ENCODE results near the gene RIOX2.
A peak's percentile ranks its signal among the peaks of the same experiment; 100 is the strongest.

RIOX2 gene

DNA sequence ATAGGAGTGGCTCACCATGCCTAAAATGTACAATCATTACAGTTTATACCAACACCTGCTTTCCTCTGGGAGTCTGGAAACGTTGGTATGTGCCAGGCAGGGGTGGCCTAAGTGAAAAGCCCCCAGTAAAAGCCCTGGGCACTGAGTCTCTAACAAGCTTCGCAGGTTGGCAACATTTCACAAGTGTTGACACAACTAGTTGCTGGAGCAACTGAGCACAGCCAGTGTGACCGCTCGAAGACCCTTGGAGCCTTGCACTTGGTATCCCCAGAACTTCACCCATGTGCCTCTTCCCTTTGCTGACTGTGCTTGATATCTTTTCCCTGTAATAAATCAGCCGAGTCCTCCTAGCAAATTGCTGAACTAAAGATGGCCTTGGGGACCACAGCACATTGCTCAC is 2.7 kb downstream of the RIOX2 start:
- H3K79me2 ChIP-seq (ENCODE audit: insufficient read depth, low read length): peaks cover 27% of the 10 kb centered on the region
- H4K20me1 ChIP-seq (ENCODE audit: insufficient read depth, low read length): no peaks in the 10 kb centered on the region
- H3K4me2 ChIP-seq (ENCODE audit: low read length): peak overlapping the region; percentile 95; the same call in 1 of the 2 replicates
- H3K9ac ChIP-seq (ENCODE audit: low read length): no peak overlapping the region; the same call in 1 of the 2 replicates
- H3K27ac ChIP-seq (ENCODE audit: low read depth, low read length, poor library complexity, severe bottlenecking): no peak overlapping the region
- no peak overlapping the region for H3K4me3 ChIP-seq (ENCODE audit: low read depth, low read length, poor library complexity, severe bottlenecking)
- H3F3A ChIP-seq (ENCODE audit: insufficient read depth, low read length): no peaks in the 10 kb centered on the region
- H3K4me1 ChIP-seq (ENCODE audit: insufficient read depth, low read length, severe bottlenecking): peaks cover 29% of the 10 kb centered on the region
- peaks cover 21% of the 10 kb centered on the region; the same call in 1 of the 2 replicates for H3K36me3 ChIP-seq (ENCODE audit: insufficient read depth, low read length)
- H3K9me2 ChIP-seq (ENCODE audit: low read depth, low read length): no peaks in the 10 kb centered on the region
- no peak overlapping the region for H2AFZ ChIP-seq (ENCODE audit: low read length)
- TF ChIP-seq EZH2 (IDR thresholded peaks at IDR 0.05; ENCODE audit: borderline replicate concordance, low read length): no peak
- TF ChIP-seq, protein P1, sequence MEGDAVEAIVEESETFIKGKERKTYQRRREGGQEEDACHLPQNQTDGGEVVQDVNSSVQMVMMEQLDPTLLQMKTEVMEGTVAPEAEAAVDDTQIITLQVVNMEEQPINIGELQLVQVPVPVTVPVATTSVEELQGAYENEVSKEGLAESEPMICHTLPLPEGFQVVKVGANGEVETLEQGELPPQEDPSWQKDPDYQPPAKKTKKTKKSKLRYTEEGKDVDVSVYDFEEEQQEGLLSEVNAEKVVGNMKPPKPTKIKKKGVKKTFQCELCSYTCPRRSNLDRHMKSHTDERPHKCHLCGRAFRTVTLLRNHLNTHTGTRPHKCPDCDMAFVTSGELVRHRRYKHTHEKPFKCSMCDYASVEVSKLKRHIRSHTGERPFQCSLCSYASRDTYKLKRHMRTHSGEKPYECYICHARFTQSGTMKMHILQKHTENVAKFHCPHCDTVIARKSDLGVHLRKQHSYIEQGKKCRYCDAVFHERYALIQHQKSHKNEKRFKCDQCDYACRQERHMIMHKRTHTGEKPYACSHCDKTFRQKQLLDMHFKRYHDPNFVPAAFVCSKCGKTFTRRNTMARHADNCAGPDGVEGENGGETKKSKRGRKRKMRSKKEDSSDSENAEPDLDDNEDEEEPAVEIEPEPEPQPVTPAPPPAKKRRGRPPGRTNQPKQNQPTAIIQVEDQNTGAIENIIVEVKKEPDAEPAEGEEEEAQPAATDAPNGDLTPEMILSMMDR (IDR thresholded peaks at IDR 0.05; ENCODE audit: low read length): no peak
- H3K27me3 ChIP-seq (ENCODE audit: insufficient read depth, low read length): no peaks in the 10 kb centered on the region
- no peaks in the 10 kb centered on the region for H3K9me3 ChIP-seq (ENCODE audit: low read length)

DNA sequence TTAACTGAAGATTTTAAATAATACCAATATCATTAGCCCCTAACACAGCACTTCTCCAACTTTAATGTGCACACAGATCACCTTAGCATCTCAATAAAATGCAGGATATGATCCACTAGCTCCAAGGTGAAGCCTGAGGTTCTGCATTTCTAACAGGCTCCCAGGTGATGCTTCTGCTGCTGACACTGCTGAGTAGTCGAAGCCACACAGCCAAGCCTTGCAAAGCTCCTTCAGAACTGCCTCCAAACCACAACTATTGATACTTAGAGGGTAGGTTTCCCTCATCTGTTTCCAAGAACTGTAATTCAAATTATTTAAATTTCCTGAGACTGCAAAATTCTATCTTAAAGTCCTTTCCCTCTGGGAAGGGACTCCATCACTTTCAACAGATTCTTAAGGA is 3.9 kb downstream of the RIOX2 start:
- H3K27ac ChIP-seq (ENCODE audit: low read depth, low read length, poor library complexity, severe bottlenecking): no peak overlapping the region
- no peaks in the 10 kb centered on the region for H3F3A ChIP-seq (ENCODE audit: insufficient read depth, low read length)
- no peak overlapping the region for H3K4me2 ChIP-seq (ENCODE audit: low read length)
- H3K79me2 ChIP-seq (ENCODE audit: insufficient read depth, low read length): peaks cover 36% of the 10 kb centered on the region
- no peaks in the 10 kb centered on the region for H3K9me2 ChIP-seq (ENCODE audit: low read depth, low read length)
- no peak for TF ChIP-seq EZH2 (IDR thresholded peaks at IDR 0.05; ENCODE audit: borderline replicate concordance, low read length)
- TF ChIP-seq, protein P1 (IDR thresholded peaks at IDR 0.05; ENCODE audit: low read length): no peak
- peaks cover 29% of the 10 kb centered on the region for H3K4me1 ChIP-seq (ENCODE audit: insufficient read depth, low read length, severe bottlenecking)
- H3K9ac ChIP-seq (ENCODE audit: low read length): no peak overlapping the region
- peaks cover 28% of the 10 kb centered on the region; the same call in 1 of the 2 replicates for H3K36me3 ChIP-seq (ENCODE audit: insufficient read depth, low read length)
- no peaks in the 10 kb centered on the region for H4K20me1 ChIP-seq (ENCODE audit: insufficient read depth, low read length)
- H3K9me3 ChIP-seq (ENCODE audit: low read length): no peaks in the 10 kb centered on the region
- no peak overlapping the region for H2AFZ ChIP-seq (ENCODE audit: low read length)
- H3K27me3 ChIP-seq (ENCODE audit: insufficient read depth, low read length): no peaks in the 10 kb centered on the region
- no peak overlapping the region for H3K4me3 ChIP-seq (ENCODE audit: low read depth, low read length, poor library complexity, severe bottlenecking)

DNA sequence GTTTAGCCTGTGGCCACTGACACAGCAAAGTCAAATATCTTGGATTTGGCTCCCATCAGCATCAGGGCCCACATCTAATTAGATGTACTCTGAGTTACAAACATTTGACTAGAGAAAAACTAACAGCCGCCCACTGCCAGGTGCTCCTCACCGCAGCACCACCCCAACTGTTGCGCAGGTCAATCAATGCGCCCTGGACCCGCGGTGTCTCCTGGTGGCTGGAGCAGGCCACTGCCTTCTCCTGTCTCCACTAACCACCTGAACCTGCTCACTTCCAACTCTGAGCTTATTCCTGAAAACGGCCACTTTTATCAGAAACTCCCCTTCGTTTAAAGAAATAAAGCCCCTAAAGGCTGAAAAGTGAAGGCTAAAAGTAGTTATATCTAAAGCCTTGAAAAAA is 4.3 kb downstream of the RIOX2 start:
- Histone ChIP-seq H3K4me2 (ENCODE audit: low read length) (no peak overlapping the region), H3K4me3 (ENCODE audit: low read depth, low read length, poor library complexity, severe bottlenecking) (no peak overlapping the region), H2AFZ (ENCODE audit: low read length) (no peak overlapping the region), H4K20me1 (ENCODE audit: insufficient read depth, low read length) (no peaks in the 10 kb centered on the region), H3K9me2 (ENCODE audit: low read depth, low read length) (no peaks in the 10 kb centered on the region), H3K27ac (ENCODE audit: low read depth, low read length, poor library complexity, severe bottlenecking) (no peak overlapping the region), H3K36me3 (ENCODE audit: insufficient read depth, low read length) (peaks cover 29% of the 10 kb centered on the region; the same call in 1 of the 2 replicates), H3K79me2 (ENCODE audit: insufficient read depth, low read length) (peaks cover 38% of the 10 kb centered on the region), H3F3A (ENCODE audit: insufficient read depth, low read length) (no peaks in the 10 kb centered on the region), H3K9me3 (ENCODE audit: low read length) (no peaks in the 10 kb centered on the region), H3K27me3 (ENCODE audit: insufficient read depth, low read length) (no peaks in the 10 kb centered on the region), H3K4me1 (ENCODE audit: insufficient read depth, low read length, severe bottlenecking) (peaks cover 29% of the 10 kb centered on the region), H3K9ac (ENCODE audit: low read length) (no peak overlapping the region)
- no peak for TF ChIP-seq EZH2 (IDR thresholded peaks at IDR 0.05; ENCODE audit: borderline replicate concordance, low read length)
- TF ChIP-seq, protein P1 (IDR thresholded peaks at IDR 0.05; ENCODE audit: low read length): no peak

Data from OCI-LY1 (cell line).